ENCODE results near the gene CRY1.

DNA sequence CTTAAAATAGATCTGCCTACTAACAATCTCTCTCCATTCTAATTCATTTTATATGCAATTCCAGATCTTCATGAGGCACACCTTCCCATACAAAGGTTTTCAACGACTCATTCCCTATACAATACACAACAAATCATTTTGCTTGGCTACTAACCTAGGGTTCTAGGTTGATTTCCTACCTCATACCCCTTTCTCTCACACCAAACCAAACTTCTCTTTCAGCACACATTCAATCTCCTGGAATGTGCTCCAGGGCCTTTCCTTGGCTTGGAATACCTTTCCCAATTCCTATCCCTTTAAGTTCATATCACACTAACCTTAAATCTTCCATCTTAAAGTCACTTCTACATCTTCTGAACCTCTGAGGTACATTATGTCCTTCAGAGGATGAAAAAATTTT lies 67.7 kb downstream of the CRY1 start:
- TF ChIP-seq, protein P1, sequence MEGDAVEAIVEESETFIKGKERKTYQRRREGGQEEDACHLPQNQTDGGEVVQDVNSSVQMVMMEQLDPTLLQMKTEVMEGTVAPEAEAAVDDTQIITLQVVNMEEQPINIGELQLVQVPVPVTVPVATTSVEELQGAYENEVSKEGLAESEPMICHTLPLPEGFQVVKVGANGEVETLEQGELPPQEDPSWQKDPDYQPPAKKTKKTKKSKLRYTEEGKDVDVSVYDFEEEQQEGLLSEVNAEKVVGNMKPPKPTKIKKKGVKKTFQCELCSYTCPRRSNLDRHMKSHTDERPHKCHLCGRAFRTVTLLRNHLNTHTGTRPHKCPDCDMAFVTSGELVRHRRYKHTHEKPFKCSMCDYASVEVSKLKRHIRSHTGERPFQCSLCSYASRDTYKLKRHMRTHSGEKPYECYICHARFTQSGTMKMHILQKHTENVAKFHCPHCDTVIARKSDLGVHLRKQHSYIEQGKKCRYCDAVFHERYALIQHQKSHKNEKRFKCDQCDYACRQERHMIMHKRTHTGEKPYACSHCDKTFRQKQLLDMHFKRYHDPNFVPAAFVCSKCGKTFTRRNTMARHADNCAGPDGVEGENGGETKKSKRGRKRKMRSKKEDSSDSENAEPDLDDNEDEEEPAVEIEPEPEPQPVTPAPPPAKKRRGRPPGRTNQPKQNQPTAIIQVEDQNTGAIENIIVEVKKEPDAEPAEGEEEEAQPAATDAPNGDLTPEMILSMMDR (conservative IDR thresholded peaks at IDR 0.05; ENCODE audit: low read depth, low read length) = no peak
- no peak for TF ChIP-seq POLR2A (IDR thresholded peaks at IDR 0.05; ENCODE audit: low read depth, low read length)
- TF ChIP-seq, protein P2, sequence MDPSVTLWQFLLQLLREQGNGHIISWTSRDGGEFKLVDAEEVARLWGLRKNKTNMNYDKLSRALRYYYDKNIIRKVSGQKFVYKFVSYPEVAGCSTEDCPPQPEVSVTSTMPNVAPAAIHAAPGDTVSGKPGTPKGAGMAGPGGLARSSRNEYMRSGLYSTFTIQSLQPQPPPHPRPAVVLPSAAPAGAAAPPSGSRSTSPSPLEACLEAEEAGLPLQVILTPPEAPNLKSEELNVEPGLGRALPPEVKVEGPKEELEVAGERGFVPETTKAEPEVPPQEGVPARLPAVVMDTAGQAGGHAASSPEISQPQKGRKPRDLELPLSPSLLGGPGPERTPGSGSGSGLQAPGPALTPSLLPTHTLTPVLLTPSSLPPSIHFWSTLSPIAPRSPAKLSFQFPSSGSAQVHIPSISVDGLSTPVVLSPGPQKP (IDR thresholded peaks at IDR 0.05; ENCODE audit: borderline replicate concordance, low read depth, low read length) = no peak
- TF ChIP-seq RAD21 (IDR thresholded peaks at IDR 0.05; ENCODE audit: low read length) = no peak
- no peak for TF ChIP-seq CHD1 (IDR thresholded peaks at IDR 0.05; ENCODE audit: low read depth, low read length)
- no peak for TF ChIP-seq MAFK (IDR thresholded peaks at IDR 0.05; ENCODE audit: low read depth, low read length)
- no peak for TF ChIP-seq BHLHE40 (IDR thresholded peaks at IDR 0.05; ENCODE audit: low read depth, low read length)
- TF ChIP-seq, protein P3, sequence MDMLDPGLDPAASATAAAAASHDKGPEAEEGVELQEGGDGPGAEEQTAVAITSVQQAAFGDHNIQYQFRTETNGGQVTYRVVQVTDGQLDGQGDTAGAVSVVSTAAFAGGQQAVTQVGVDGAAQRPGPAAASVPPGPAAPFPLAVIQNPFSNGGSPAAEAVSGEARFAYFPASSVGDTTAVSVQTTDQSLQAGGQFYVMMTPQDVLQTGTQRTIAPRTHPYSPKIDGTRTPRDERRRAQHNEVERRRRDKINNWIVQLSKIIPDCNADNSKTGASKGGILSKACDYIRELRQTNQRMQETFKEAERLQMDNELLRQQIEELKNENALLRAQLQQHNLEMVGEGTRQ (IDR thresholded peaks at IDR 0.05; ENCODE audit: low read depth, low read length) = no peak
- TF ChIP-seq RFX5 (IDR thresholded peaks at IDR 0.05; ENCODE audit: low read depth, low read length) = no peak
- no peak for TF ChIP-seq MXI1 (IDR thresholded peaks at IDR 0.05; ENCODE audit: borderline replicate concordance, low read depth, low read length)
- no peak for TF ChIP-seq SMC3 (IDR thresholded peaks at IDR 0.05; ENCODE audit: low read depth, low read length)
- no peak for TF ChIP-seq FOS (IDR thresholded peaks at IDR 0.05; ENCODE audit: low read depth, low read length)
- TF ChIP-seq NFE2L2 (IDR thresholded peaks at IDR 0.05; ENCODE audit: low read depth, low read length) = no peak
- TF ChIP-seq RCOR1 (IDR thresholded peaks at IDR 0.05; ENCODE audit: insufficient replicate concordance, low read length) = no peak

All from IMR-90 (cell line).